GM18520 (cell line): ENCODE results near the gene CHMP2A.
"Not testable (repeated sequence)": the region's sequence is repeated elsewhere in the genome, so short reads cannot be mapped to it uniquely, and the experiment has no call there.

ENCODE experiments used
- ATAC-seq: cut with Tn5 transposase; IDR thresholded peaks from one replicate; pipeline ENCODE4 v1.9.1; 2021; ENCODE audit not compliant: unreplicated experiment

CHMP2A gene

GRCh38 chr19:58513694-58514563, 41.0 kb downstream of the CHMP2A start:
- peak; percentile 87 for ATAC-seq

GRCh38 chr19:58513213-58513693, 41.7 kb downstream of the CHMP2A start:
- ATAC-seq, result no peak

- ATAC-seq, result no peak
Measured at GRCh38 chr19:58511353-58512208, 43.3 kb downstream of the CHMP2A start, which contains the start of gene SLC27A5. SLC27A5 (minus strand) TSS chr19:58511992; CDS start chr19:58511955, 37 bp downstream.

- ATAC-seq, result no peak
Measured at GRCh38 chr19:58510084-58510862, 44.6 kb downstream of the CHMP2A start.

- ATAC-seq, result no peak
Measured at GRCh38 chr19:58509731-58510083, 45.2 kb downstream of the CHMP2A start.

GRCh38 chr19:58507602-58508223, 47.2 kb downstream of the CHMP2A start:
- ATAC-seq, result not testable (repeated sequence)
